Motor neuron (in vitro differentiated cells): ENCODE data around the gene FSD1. TPM values are rescaled to one million over a fixed set of nuclear protein-coding genes. Genes with fewer than 3 reads are reported as not detected.
A peak's percentile ranks its signal among the peaks of the same experiment; 100 is the strongest.

ENCODE experiments used
- ATAC-seq, 8 experiments: fragments of 200-7000 bp; cut with Tn5 transposase; replicated peaks in 6 of 8; 2 replicates each; pipeline ENCODE4 v1.8.0; 2021; ENCODE audit warnings: mild to moderate bottlenecking in 8 of 8, moderate library complexity in 8 of 8
- H3K27ac ChIP-seq, 2 donors: fragments of 250-450 bp; sonication (Bioruptor Pico); 2 replicates each; pipeline ENCODE4 v1.9.0; 2021; ENCODE audit warnings: antibody characterized with exemption in 2 of 2, mild to moderate bottlenecking in 2 of 2, moderate library complexity in 1 of 2
- H3K4me1 ChIP-seq, 2 donors: fragments of 250-450 bp; sonication (Bioruptor Pico); replicated peaks in 1 of 2; 2 replicates each; pipeline ENCODE4 v1.6.1; 2021; ENCODE audit warnings: antibody characterized with exemption in 2 of 2, mild to moderate bottlenecking in 2 of 2, moderate library complexity in 1 of 2
- H3K4me3 ChIP-seq, 5 donors: fragments of 250-450 bp; sonication (Bioruptor Pico); 2 replicates each; pipeline ENCODE4 v1.9.0; 2021; ENCODE audit warnings: antibody characterized with exemption in 5 of 5, mild to moderate bottlenecking in 5 of 5, moderate library complexity in 4 of 5
- WGBS, 10 experiments: fragments of 450-650 bp; shearing (Covaris generic); methylation state at CpG; one replicate each; pipeline ENCODE4 v1.0.0; 2022; 5-methylcytosine and 5-hydroxymethylcytosine counted together
- in situ Hi-C, 9 experiments: fragments of 400-800 bp; cut with MboI; loops; one replicate each; pipeline ENCODE4 v1.15.0; 2021; ENCODE audit warnings: low sequenced_read_pairs in 9 of 9, low pct_unique_long_range_greater_than_20kb in 2 of 9; ENCODE audit not compliant: unreplicated experiment in 9 of 9
- total RNA-seq, 8 experiments: library from RNA; unstranded; fragments of 300-600 nt; gene quantifications; 2 replicates each; pipeline versions ENCODE4 v1.2.3 to v1.2.4, GENCODE V29; 2022

FSD1 gene
- total RNA-seq, 8 experiments from 2014 or later: 5.0 to 43.4 (median 37.2) TPM; not detected in 1

- no peak overlapping the region for H3K27ac ChIP-seq
- in situ Hi-C loops: no loop called here
- H3K4me1 ChIP-seq: peaks cover 0 to 11% of the 10 kb centered on the region in 2 donors
- no peak overlapping the region for H3K4me3 ChIP-seq
- WGBS, 10 experiments: 60 to 100% (median 83%) methylated on average over 1 to 6 of the region's 16 CpGs; no CpG with 5 or more reads in 5 of the 10 experiments
- no peak for ATAC-seq
Measured at GRCh38 chr19:4305659-4306058, 1.3 kb downstream of the FSD1 start.

- Histone ChIP-seq H3K4me1 (no peaks in the 10 kb centered on the region), H3K27ac (no peak overlapping the region), H3K4me3 (no peak overlapping the region)
- WGBS, 10 experiments: 33 to 97% (median 93%) methylated on average over 1 to 6 of the region's 22 CpGs; no CpG with 5 or more reads in 7 of the 10 experiments
- in situ Hi-C loops: no loop called here
- peak in 3 of 8 experiments; percentile 4 to 60 (median 54) for ATAC-seq
Measured at GRCh38 chr19:4310247-4311121, 6.1 kb downstream of the FSD1 start.

- H3K27ac ChIP-seq: no peak overlapping the region
- H3K4me3 ChIP-seq: no peak overlapping the region
- WGBS, 10 experiments: 4 to 100% (median 60%) methylated on average over 1 to 11 of the region's 12 CpGs; no CpG with 5 or more reads in 1 of the 10 experiments
- in situ Hi-C loops: no loop called here
- ATAC-seq: peak in 3 of 8 experiments; percentile 25 to 49 (median 39)
- no peaks in the 10 kb centered on the region for H3K4me1 ChIP-seq
Measured at GRCh38 chr19:4313847-4314490, 9.6 kb downstream of the FSD1 start.

GRCh38 chr19:4316956-4317355 is 12.6 kb downstream of the FSD1 start:
- WGBS, 10 experiments: 60 to 100% (median 92%) methylated on average over 1 to 9 of the region's 9 CpGs; no CpG with 5 or more reads in 3 of the 10 experiments
- H3K27ac ChIP-seq: no peak overlapping the region
- no peaks in the 10 kb centered on the region for H3K4me1 ChIP-seq
- H3K4me3 ChIP-seq: no peak overlapping the region
- no peak for ATAC-seq
- in situ Hi-C loops: no loop called here

GRCh38 chr19:4318460-4318859 is 14.1 kb downstream of the FSD1 start:
- Histone ChIP-seq H3K4me1 (no peaks in the 10 kb centered on the region), H3K27ac (no peak overlapping the region), H3K4me3 (no peak overlapping the region)
- WGBS, 10 experiments: 87 to 100% (median 90%) methylated on average over 2 to 4 of the region's 7 CpGs; no CpG with 5 or more reads in 6 of the 10 experiments
- in situ Hi-C loops: no loop called here
- no peak for ATAC-seq

GRCh38 chr19:4319067-4319718 is 14.8 kb downstream of the FSD1 start:
- ATAC-seq: no peak
- Histone ChIP-seq H3K4me1 (no peaks in the 10 kb centered on the region), H3K4me3 (no peak overlapping the region), H3K27ac (no peak overlapping the region)
- in situ Hi-C loops: no loop called here
- WGBS, 10 experiments: 0 to 100% (median 37%) methylated on average over 1 of the region's 2 CpGs; no CpG with 5 or more reads in 6 of the 10 experiments

- 60 to 100% (median 85%) methylated on average over 1 to 2 of the region's 2 CpGs; no CpG with 5 or more reads in 2 of the 10 experiments for WGBS, 10 experiments
- Histone ChIP-seq H3K4me1 (no peaks in the 10 kb centered on the region), H3K4me3 (no peak overlapping the region), H3K27ac (no peak overlapping the region)
- ATAC-seq: no peak
- in situ Hi-C loops: no loop called here
Measured at GRCh38 chr19:4320419-4320818, 16.0 kb downstream of the FSD1 start.

GRCh38 chr19:4322942-4323665 is 18.7 kb downstream of the FSD1 start:
- no peak for ATAC-seq
- in situ Hi-C loops: no loop called here
- whole genome bisulfite sequencing, 10 experiments: 83% methylated on average over 18 of the region's 37 CpGs; no CpG with 5 or more reads in 9 of the 10 experiments

GRCh38 chr19:4323692-4324091 is 19.3 kb downstream of the FSD1 start:
- in situ Hi-C loops: no loop called here
- 100% methylated on average over 2 of the region's 9 CpGs; no CpG with 5 or more reads in 9 of the 10 experiments for WGBS, 10 experiments
- no peak overlapping the region for H3K4me3 ChIP-seq
- no peak for ATAC-seq
- H3K27ac ChIP-seq: no peak overlapping the region
- H3K4me1 ChIP-seq: peaks cover 0 to 11% of the 10 kb centered on the region in 2 donors

More at GRCh38 chr19:4322942-4323665, 18.7 kb downstream of the FSD1 start:
- H3K4me1 ChIP-seq: peaks cover 0 to 11% of the 10 kb centered on the region in 2 donors
- no peak overlapping the region for H3K27ac ChIP-seq
- no peak overlapping the region for H3K4me3 ChIP-seq

GRCh38 chr19:4324228-4324627 is 19.8 kb downstream of the FSD1 start:
- Histone ChIP-seq H3K27ac (no peak overlapping the region), H3K4me1 (peaks cover 3 to 13% of the 10 kb centered on the region in 2 donors), H3K4me3 (no peak overlapping the region)
- no peak for ATAC-seq
- in situ Hi-C loops: no loop called here
- 78 to 90% methylated on average over 2 to 3 of the region's 12 CpGs; no CpG with 5 or more reads in 8 of the 10 experiments for WGBS, 10 experiments

- in situ Hi-C loops: no loop called here
- no peak overlapping the region for H3K27ac ChIP-seq
- H3K4me3 ChIP-seq: peak overlapping the region in 1 of 5 donors; percentile 45
- 5 to 80% (median 35%) methylated on average over 2 to 9 of the region's 13 CpGs; no CpG with 5 or more reads in 4 of the 10 experiments for WGBS, 10 experiments
- H3K4me1 ChIP-seq: peaks cover 5 to 17% of the 10 kb centered on the region in 2 donors
- ATAC-seq: no peak
Measured at GRCh38 chr19:4326215-4326836, 21.9 kb downstream of the FSD1 start.

- no peak overlapping the region for H3K27ac ChIP-seq
- peak overlapping the region in 4 of 5 donors; percentile 29 to 46 (median 45) for H3K4me3 ChIP-seq
- no peak for ATAC-seq
- 0% methylated on average over 3 to 6 of the region's 33 CpGs; no CpG with 5 or more reads in 8 of the 10 experiments for WGBS, 10 experiments
- H3K4me1 ChIP-seq: peaks cover 5 to 17% of the 10 kb centered on the region in 2 donors
- in situ Hi-C loops: no loop called here
Measured at GRCh38 chr19:4326837-4327251, 22.4 kb downstream of the FSD1 start.
